ENCODE results near the gene MT1X. TPM values are rescaled to one million over a fixed set of nuclear protein-coding genes. Genes with fewer than 3 reads are reported as not detected.
"Not testable (repeated sequence)": the region's sequence is repeated elsewhere in the genome, so short reads cannot be mapped to it uniquely, and the experiment has no call there.

MT1X gene
- total RNA-seq, 1 experiment from 2014 or later: 328 TPM

DNA sequence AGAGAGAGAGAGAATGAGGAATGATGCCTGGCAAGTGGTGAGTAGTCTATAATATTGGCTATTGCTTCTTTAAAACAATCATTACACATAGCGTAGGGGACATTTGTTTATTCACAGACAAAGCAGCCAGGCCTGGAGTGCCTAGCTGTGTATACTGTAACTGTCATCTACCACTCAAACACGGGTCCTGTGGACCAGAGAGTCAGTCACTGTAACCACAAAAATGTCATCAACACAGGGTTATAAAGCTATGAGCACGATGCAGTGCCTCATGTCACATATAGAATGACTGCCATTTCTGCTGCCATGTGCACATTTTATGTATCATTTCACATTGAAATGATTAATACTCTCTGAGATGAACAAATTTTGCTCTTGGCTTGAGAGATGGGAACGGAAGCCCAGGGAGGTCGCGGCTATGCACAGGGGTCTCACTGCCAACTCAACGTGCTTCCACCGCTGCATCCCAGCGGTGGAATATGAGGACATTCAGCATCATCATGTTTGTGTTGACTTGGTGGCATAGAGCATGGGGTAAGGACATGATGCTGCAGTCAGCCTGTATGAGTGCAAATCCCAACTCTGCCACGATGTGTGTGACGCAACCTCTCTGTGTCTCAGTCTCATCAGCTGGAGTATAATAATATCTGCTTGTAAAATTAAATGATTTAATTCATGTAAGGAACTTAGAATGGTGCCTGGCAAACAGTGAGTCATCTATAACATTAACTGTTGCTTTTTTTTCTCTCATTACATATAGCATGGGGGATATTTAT lies 9.3 kb upstream of the MT1X start (continued):
- TF ChIP-seq, protein P1, sequence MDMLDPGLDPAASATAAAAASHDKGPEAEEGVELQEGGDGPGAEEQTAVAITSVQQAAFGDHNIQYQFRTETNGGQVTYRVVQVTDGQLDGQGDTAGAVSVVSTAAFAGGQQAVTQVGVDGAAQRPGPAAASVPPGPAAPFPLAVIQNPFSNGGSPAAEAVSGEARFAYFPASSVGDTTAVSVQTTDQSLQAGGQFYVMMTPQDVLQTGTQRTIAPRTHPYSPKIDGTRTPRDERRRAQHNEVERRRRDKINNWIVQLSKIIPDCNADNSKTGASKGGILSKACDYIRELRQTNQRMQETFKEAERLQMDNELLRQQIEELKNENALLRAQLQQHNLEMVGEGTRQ (CRISPR knock-in tag; IDR thresholded peaks at IDR 0.05): no peak
- TF ChIP-seq ZNF138 (CRISPR knock-in tag; conservative IDR thresholded peaks at IDR 0.05) (no peak), GRHL2 (CRISPR knock-in tag; IDR thresholded peaks at IDR 0.05; ENCODE audit: insufficient replicate concordance, severe bottlenecking) (no peak), NR2C2 (CRISPR knock-in tag; IDR thresholded peaks at IDR 0.05) (no peak), HMGA2 (CRISPR knock-in tag; IDR thresholded peaks at IDR 0.05) (no peak), ELF4 (CRISPR knock-in tag; IDR thresholded peaks at IDR 0.05; ENCODE audit: low read depth) (no peak), CREM (CRISPR knock-in tag; IDR thresholded peaks at IDR 0.05) (no peak)
- TF ChIP-seq, protein P2, sequence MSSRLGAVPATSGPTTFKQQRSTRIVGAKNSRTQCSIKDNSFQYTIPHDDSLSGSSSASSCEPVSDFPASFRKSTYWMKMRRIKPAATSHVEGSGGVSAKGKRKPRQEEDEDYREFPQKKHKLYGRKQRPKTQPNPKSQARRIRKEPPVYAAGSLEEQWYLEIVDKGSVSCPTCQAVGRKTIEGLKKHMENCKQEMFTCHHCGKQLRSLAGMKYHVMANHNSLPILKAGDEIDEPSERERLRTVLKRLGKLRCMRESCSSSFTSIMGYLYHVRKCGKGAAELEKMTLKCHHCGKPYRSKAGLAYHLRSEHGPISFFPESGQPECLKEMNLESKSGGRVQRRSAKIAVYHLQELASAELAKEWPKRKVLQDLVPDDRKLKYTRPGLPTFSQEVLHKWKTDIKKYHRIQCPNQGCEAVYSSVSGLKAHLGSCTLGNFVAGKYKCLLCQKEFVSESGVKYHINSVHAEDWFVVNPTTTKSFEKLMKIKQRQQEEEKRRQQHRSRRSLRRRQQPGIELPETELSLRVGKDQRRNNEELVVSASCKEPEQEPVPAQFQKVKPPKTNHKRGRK (CRISPR knock-in tag; IDR thresholded peaks at IDR 0.05; ENCODE audit: borderline replicate concordance): no peak
- TF ChIP-seq, protein P3, sequence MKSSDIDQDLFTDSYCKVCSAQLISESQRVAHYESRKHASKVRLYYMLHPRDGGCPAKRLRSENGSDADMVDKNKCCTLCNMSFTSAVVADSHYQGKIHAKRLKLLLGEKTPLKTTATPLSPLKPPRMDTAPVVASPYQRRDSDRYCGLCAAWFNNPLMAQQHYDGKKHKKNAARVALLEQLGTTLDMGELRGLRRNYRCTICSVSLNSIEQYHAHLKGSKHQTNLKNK (CRISPR knock-in tag; IDR thresholded peaks at IDR 0.05): no peak

DNA sequence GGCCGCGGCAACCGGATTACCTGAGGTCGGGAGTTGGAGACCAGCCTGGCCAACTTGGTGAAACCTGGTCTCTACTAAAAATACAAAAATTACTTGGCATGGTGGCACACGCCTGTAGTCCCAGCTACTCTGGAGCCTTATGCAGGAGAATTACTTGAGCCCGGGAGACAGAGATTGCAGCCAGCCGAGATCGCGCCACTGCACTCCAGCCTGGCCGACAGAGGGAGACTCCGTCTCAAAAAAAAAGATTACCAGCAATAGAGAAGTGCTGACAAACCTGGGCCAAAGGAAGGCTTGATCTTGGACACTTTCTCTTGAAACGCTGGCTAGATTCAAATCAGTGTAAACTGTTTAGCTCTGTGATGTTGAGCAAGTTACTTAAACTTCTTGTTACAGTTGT lies 8.3 kb upstream of the MT1X start:
- ChIA-PET POLR2A (interaction anchor here (1.0 kb wide), 1 partner anchor 27 kb away, joined by 3 read pairs; no protein-coding TSS in a partner anchor), CTCF (interaction anchor here (0.6 to 2.6 kb wide), 16 partner anchors 9 to 180 kb away, joined by 3 to 46 read pairs (median 3); partner anchors contain the start of gene MT1F)
- no peaks in the 10 kb centered on the region for H3K36me3 Mint-ChIP-seq
- H3K27me3 Mint-ChIP-seq (ENCODE audit: low read depth): peaks cover 55% of the 10 kb centered on the region
- ATAC-seq: peak; percentile 24
- no peak for DNase-seq (ENCODE audit: low spot score)
- no peaks in the 10 kb centered on the region for H3K9me3 Mint-ChIP-seq
- H3K27ac Mint-ChIP-seq: peak overlapping the region; percentile 73
- H3K4me3 Mint-ChIP-seq: peak overlapping the region; percentile 7; the same call in 1 of the 2 replicates
- no peak for TF ChIP-seq MYBL2 (CRISPR knock-in tag; IDR thresholded peaks at IDR 0.05)
- H3K4me1 Mint-ChIP-seq: peaks cover 59% of the 10 kb centered on the region

DNA sequence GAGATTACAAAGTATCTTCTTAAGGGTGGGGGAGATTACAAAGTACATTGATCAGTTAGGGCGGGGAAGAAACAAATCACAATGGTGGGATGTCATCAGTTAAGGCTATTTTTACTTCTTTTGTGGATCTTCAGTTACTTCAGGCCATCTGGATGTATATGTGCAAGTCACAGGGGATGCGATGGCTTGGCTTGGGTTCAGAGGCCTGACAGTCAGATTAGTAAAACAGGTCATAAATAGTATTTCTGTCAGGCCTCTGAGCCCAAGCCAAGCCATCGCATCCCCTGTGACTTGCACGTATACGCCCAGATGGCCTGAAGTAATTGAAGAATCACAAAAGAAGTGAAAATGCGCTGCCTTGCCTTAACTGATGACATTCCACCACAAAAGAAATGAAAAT lies 7.7 kb upstream of the MT1X start:
- not testable (repeated sequence) for ATAC-seq; H3K36me3 Mint-ChIP-seq; DNase-seq (ENCODE audit: low spot score); H3K9me3 Mint-ChIP-seq
- Mint-ChIP-seq H3K4me1 (peaks cover 56% of the 10 kb centered on the region), H3K27me3 (ENCODE audit: low read depth) (peaks cover 49% of the 10 kb centered on the region), H3K4me3 (peak overlapping the region; percentile 68), H3K27ac (peak overlapping the region; percentile 73)
- ChIA-PET POLR2A (interaction anchor here (1.0 kb wide), 1 partner anchor 27 kb away, joined by 3 read pairs; no protein-coding TSS in a partner anchor), CTCF (interaction anchor here (1.2 to 2.6 kb wide), 6 partner anchors 9 to 169 kb away, joined by 3 to 46 read pairs (median 4); no protein-coding TSS in a partner anchor)

DNA sequence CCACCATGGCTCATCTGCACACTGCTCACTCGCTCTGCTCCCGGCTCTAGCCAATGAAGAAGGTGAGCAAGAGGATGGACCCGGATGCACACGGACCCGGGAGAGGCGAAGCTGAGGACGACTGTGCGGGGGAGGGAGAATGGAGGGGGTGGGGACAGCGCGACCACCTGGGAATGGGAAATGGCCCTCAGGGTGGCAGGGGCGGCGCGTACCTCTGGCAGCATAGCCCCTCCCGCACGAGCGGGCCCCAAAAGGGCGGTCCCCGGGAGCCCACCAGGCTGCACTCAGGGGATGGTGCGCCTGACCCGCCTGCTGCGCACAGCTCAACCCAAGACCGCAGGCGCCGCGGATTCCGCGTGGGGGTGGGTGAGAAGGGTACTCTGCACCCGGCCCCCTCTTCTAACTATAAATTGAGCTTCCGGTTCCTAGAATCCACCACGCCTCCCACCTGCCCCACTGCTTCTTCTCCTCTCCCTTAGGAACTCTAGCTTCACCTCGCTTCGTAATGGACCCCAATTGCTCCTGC lies 6.5 kb upstream of the MT1X start:
- Mint-ChIP-seq H3K4me1 (peaks cover 49% of the 10 kb centered on the region), H3K9me3 (no peaks in the 10 kb centered on the region), H3K27me3 (ENCODE audit: low read depth) (peaks cover 39% of the 10 kb centered on the region), H3K27ac (peak overlapping the region; percentile 73), H3K4me3 (peak overlapping the region; percentile 68), H3K36me3 (no peaks in the 10 kb centered on the region)
- DNase-seq (ENCODE audit: low spot score) (peak; percentile 67), ATAC-seq (peak; percentile 68)
- POLR2A ChIA-PET: interaction anchor here (0.6 to 2.1 kb wide), 12 partner anchors 8 to 256 kb away, joined by 3 to 27 read pairs (median 6); partner anchors contain the start of genes MT1E, MT1F, MT1G and MT2A
- TF ChIP-seq, protein P4, sequence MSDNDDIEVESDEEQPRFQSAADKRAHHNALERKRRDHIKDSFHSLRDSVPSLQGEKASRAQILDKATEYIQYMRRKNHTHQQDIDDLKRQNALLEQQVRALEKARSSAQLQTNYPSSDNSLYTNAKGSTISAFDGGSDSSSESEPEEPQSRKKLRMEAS (CRISPR knock-in tag; IDR thresholded peaks at IDR 0.05): peak; percentile 13; the same call in 1 of the 2 replicates
- TF ChIP-seq FOXP1 (CRISPR knock-in tag; IDR thresholded peaks at IDR 0.05; ENCODE audit: borderline replicate concordance): 0 out of 2 replicates have a peak, but pooled peaks have one; percentile 12
- TF ChIP-seq PRRX2 (CRISPR knock-in tag; IDR thresholded peaks at IDR 0.05): no peak
- CTCF ChIA-PET: interaction anchor here (0.6 to 2.1 kb wide), 13 partner anchors 8 to 162 kb away, joined by 3 to 30 read pairs (median 3); partner anchors contain the start of genes MT1F and MT1G
